SK-N-SH treated with all-trans-retinoic acid at 6 μM for 48 hours (cell line): ENCODE data around the gene GSTO2.

Experiments used
- ATAC-seq: fragments of 200-7000 bp; cut with Tn5 transposase; 3 replicates; pipeline ENCODE4 v1.9.1; 2020; ENCODE audit warnings: mild to moderate bottlenecking, moderate library complexity
- ARNTL ChIP-seq: fragments of 450-650 bp; formaldehyde crosslinking; IDR thresholded peaks from 2 replicates; pipeline ENCODE4 v1.5.0; 2020; ENCODE audit warnings: low read depth, mild to moderate bottlenecking, moderate library complexity, borderline replicate concordance
- BACH2 ChIP-seq: fragments of 250-450 bp; sonication (Bioruptor Pico); IDR thresholded peaks from 2 replicates; pipeline ENCODE4 v1.9.0; 2021; ENCODE audit warnings: mild to moderate bottlenecking, borderline replicate concordance
- CREB5 ChIP-seq: fragments of 250-450 bp; sonication (Bioruptor Pico); IDR thresholded peaks from 2 replicates; pipeline ENCODE4 v1.5.1; 2020; ENCODE audit warnings: low read depth, mild to moderate bottlenecking, moderate library complexity
- CSDC2 ChIP-seq: fragments of 250-450 bp; sonication (Bioruptor Pico); IDR thresholded peaks from 2 replicates; pipeline ENCODE4 v1.5.0; 2020; ENCODE audit warnings: mild to moderate bottlenecking, moderate library complexity
- CSRNP3 ChIP-seq: fragments of 250-450 bp; sonication (Bioruptor Pico); IDR thresholded peaks from 2 replicates; pipeline ENCODE4 v1.5.1; 2021; ENCODE audit warnings: mild to moderate bottlenecking, moderate library complexity
- ESRRG ChIP-seq: fragments of 250-450 bp; sonication (Bioruptor Pico); IDR thresholded peaks from 2 replicates; pipeline ENCODE4 v1.6.1; 2021; ENCODE audit warnings: mild to moderate bottlenecking
- GLIS3 ChIP-seq: fragments of 250-450 bp; sonication (Bioruptor Pico); IDR thresholded peaks from 2 replicates; pipeline ENCODE4 v1.5.0; 2020; ENCODE audit warnings: mild to moderate bottlenecking, moderate library complexity
- ISL1 ChIP-seq: fragments of 250-450 bp; sonication (Bioruptor Pico); IDR thresholded peaks from 2 replicates; pipeline ENCODE4 v2.1.2; 2022; ENCODE audit warnings: mild to moderate bottlenecking, moderate library complexity
- OSR1 ChIP-seq: fragments of 250-450 bp; sonication (Bioruptor Pico); IDR thresholded peaks from 2 replicates; pipeline ENCODE4 v1.8.0; 2022; ENCODE audit warnings: moderate library complexity, mild to moderate bottlenecking, inconsistent platforms
- PATZ1 ChIP-seq: fragments of 250-450 bp; sonication (Bioruptor Pico); IDR thresholded peaks from 2 replicates; pipeline ENCODE4 v1.8.0; 2020; ENCODE audit warnings: mild to moderate bottlenecking, moderate library complexity, borderline replicate concordance
- POU6F1 ChIP-seq: fragments of 250-450 bp; sonication (Bioruptor Pico); IDR thresholded peaks from 2 replicates; pipeline ENCODE4 v1.8.0; 2021; ENCODE audit warnings: low read depth, mild to moderate bottlenecking, moderate library complexity, borderline replicate concordance
- PPARA ChIP-seq: fragments of 250-450 bp; sonication (Bioruptor Pico); IDR thresholded peaks from 2 replicates; pipeline ENCODE4 v1.5.0; 2020; ENCODE audit warnings: mild to moderate bottlenecking, borderline replicate concordance
- RARB ChIP-seq: fragments of 250-450 bp; sonication (Bioruptor Pico); IDR thresholded peaks from 2 replicates; pipeline ENCODE4 v1.8.0; 2021; ENCODE audit warnings: mild to moderate bottlenecking, moderate library complexity
- SNAI2 ChIP-seq: fragments of 250-450 bp; sonication (Bioruptor Pico); IDR thresholded peaks from 2 replicates; pipeline ENCODE4 v1.5.0; 2020; ENCODE audit warnings: mild to moderate bottlenecking, moderate library complexity
- TCF4 ChIP-seq: fragments of 250-450 bp; sonication (Bioruptor Pico); IDR thresholded peaks from 2 replicates; pipeline ENCODE4 v1.8.0; 2021; ENCODE audit warnings: mild to moderate bottlenecking, moderate library complexity, borderline replicate concordance
- TOX ChIP-seq: fragments of 250-450 bp; sonication (Bioruptor Pico); IDR thresholded peaks from 2 replicates; pipeline ENCODE4 v1.8.0; 2021; ENCODE audit warnings: mild to moderate bottlenecking, moderate library complexity, borderline replicate concordance
- ZC3H10 ChIP-seq: fragments of 250-450 bp; sonication (Bioruptor Pico); IDR thresholded peaks from 2 replicates; pipeline ENCODE4 v1.5.1; 2021; ENCODE audit warnings: mild to moderate bottlenecking, moderate library complexity
- ZFP3 ChIP-seq: fragments of 250-450 bp; sonication (Bioruptor Pico); IDR thresholded peaks from 2 replicates; pipeline ENCODE4 v1.5.0; 2020; ENCODE audit warnings: mild to moderate bottlenecking, moderate library complexity
- ZFP30 ChIP-seq: fragments of 450-650 bp; formaldehyde crosslinking; IDR thresholded peaks from 2 replicates; pipeline ENCODE4 v1.5.0; 2022; ENCODE audit warnings: mild to moderate bottlenecking, moderate library complexity
- ZNF565 ChIP-seq: fragments of 450-650 bp; formaldehyde crosslinking; conservative IDR thresholded peaks from 2 replicates; pipeline ENCODE4 v1.5.0; 2020; ENCODE audit warnings: low read depth, mild to moderate bottlenecking, moderate library complexity
- ZNF70 ChIP-seq: fragments of 450-650 bp; formaldehyde crosslinking; IDR thresholded peaks from 2 replicates; pipeline ENCODE4 v1.5.0; 2020; ENCODE audit warnings: mild to moderate bottlenecking, moderate library complexity
- ZNF8 ChIP-seq: fragments of 450-650 bp; formaldehyde crosslinking; IDR thresholded peaks from 2 replicates; pipeline ENCODE4 v1.5.0; 2020; ENCODE audit warnings: mild to moderate bottlenecking, moderate library complexity

GSTO2 gene

GRCh38 chr10:104245066-104245632 lies 23.8 kb upstream of the GSTO2 start:
- ATAC-seq = no peak
- TF ChIP-seq PPARA (CRISPR knock-in tag) = no peak
- TF ChIP-seq ARNTL = no peak
- TF ChIP-seq ZNF565 = no peak
- TF ChIP-seq BACH2 (CRISPR knock-in tag) = no peak
- TF ChIP-seq ZNF70 (CRISPR knock-in tag) = no peak
- TF ChIP-seq ZNF8 (CRISPR knock-in tag) = no peak
- no peak for TF ChIP-seq ZFP3 (CRISPR knock-in tag)
- no peak for TF ChIP-seq PATZ1 (CRISPR knock-in tag)
- TF ChIP-seq TCF4 (CRISPR knock-in tag) = no peak
- no peak for TF ChIP-seq GLIS3 (CRISPR knock-in tag)
- TF ChIP-seq ZC3H10 = no peak
- TF ChIP-seq CSRNP3 = no peak
- no peak for TF ChIP-seq CREB5 (CRISPR knock-in tag)
- TF ChIP-seq SNAI2 (CRISPR knock-in tag) = no peak
- TF ChIP-seq ISL1 (CRISPR knock-in tag) = no peak
- no peak for TF ChIP-seq POU6F1
- TF ChIP-seq ZFP30 (CRISPR knock-in tag) = no peak
- no peak for TF ChIP-seq RARB
- TF ChIP-seq CSDC2 (CRISPR knock-in tag) = no peak

- ATAC-seq = no peak
- no peak for TF ChIP-seq ZNF565
- TF ChIP-seq POU6F1 = no peak
- TF ChIP-seq ESRRG = no peak
- TF ChIP-seq ZNF8 (CRISPR knock-in tag) = no peak
- TF ChIP-seq ARNTL = no peak
- TF ChIP-seq RARB = no peak
- no peak for TF ChIP-seq ZFP30 (CRISPR knock-in tag)
- no peak for TF ChIP-seq CSRNP3
- no peak for TF ChIP-seq TCF4 (CRISPR knock-in tag)
- TF ChIP-seq OSR1 (CRISPR knock-in tag) = no peak
- no peak for TF ChIP-seq ISL1 (CRISPR knock-in tag)
- TF ChIP-seq TOX (CRISPR knock-in tag) = no peak
- TF ChIP-seq CSDC2 (CRISPR knock-in tag) = no peak
- no peak for TF ChIP-seq SNAI2 (CRISPR knock-in tag)
Measured at GRCh38 chr10:104246976-104247375, 22.0 kb upstream of the GSTO2 start.
